Stimulated activated CD4-positive, alpha-beta T cell treated with anti-CD3 and anti-CD28 coated beads, Interleukin-2, amount 100 ng/mL, for 4 hours (primary cell): ENCODE measurements around the gene ZBTB48.

Source experiments
- DNase-seq: peaks from one replicate; pipeline ENCODE4 v3.0.0-alpha.2; 2020; ENCODE audit warnings: low read depth

Gene ZBTB48

DNA sequence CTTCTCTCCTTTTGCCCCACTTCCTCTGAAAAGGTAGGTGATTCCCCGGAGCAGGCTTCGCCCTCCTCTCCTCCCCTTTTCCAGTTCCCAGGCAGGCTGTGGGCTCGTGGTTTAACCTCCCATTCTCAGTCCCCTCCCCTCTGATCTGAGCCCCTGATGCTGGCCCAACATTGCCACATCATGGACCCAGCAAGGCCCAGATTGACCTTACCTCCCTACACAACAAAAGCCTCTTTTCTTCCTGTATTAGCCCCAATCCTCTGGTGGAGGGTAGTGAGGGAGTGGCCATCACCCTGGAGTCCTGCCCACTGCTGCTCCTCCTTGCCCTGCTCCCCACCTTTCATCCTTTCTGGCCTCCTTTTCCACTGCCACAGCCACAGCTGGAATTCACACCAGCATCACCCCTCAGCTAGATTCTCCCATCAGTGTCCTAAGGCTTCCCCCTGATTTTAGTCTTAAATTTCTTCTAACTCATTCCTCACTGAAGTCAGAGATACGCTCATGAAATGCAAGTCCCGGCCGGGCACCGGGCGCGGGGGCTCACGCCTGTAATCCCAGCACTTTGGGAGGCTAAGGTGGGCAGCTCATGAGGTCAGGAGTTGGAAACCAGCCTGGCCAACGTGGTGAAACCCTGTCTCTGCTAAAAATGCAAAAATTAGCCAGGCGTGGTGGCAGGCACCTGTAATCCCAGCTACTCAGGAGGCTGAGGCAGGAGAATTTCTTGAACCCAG is 7.0 kb upstream of the ZBTB48 start:
- no peak for DNase-seq

DNA sequence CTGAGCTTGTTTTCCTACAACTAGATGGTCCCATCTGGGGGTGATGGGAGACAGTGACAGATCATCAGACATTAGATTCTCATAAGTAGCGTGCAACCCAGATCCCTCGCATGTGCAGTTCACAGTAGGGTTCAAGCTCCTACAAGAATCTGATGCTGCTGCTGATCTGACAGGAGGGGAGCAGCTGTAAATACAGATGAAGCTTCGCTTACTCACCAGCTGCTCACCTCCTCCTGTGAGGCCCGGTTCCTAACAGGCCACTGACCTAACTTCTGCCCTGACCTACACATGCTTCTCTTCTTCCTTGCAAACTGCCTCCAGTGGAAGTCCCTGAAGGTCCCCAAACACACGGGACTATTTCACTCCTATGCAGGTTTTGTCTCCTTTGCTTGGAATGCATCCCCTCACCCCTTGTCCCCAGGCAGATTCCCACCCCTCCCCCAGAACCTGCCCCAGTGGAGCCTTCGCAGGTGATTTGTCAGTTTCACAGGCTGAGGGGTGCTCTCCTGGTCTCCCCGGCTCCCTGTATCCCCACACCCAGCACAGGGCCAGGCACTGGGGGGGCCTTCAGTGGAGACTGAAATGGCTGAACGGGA is 5.7 kb upstream of the ZBTB48 start:
- no peak for DNase-seq

GRCh38 chr1:6574818-6575217 is 5.0 kb upstream of the ZBTB48 start:
- no peak for DNase-seq

- DNase-seq, result no peak
These were observed 1.8 kb upstream of the ZBTB48 start for GRCh38 chr1:6577831-6578525.

DNA sequence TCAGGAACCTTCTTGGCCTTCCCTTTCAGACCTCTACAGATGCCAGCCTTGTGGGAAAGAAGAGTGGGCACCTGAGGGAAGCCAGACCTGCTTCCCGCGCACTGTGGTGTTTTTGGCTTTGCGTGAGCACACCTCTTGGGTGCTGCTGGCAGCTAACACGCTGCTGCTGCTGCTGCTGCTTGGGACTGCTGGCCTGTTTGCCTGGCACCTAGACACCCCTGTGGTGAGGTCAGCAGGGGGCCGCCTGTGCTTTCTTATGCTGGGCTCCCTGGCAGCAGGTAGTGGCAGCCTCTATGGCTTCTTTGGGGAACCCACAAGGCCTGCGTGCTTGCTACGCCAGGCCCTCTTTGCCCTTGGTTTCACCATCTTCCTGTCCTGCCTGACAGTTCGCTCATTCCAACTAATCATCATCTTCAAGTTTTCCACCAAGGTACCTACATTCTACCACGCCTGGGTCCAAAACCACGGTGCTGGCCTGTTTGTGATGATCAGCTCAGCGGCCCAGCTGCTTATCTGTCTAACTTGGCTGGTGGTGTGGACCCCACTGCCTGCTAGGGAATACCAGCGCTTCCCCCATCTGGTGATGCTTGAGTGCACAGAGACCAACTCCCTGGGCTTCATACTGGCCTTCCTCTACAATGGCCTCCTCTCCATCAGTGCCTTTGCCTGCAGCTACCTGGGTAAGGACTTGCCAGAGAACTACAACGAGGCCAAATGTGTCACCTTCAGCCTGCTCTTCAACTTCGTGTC is 995 bp upstream of the ZBTB48 start:
- no peak for DNase-seq

DNA sequence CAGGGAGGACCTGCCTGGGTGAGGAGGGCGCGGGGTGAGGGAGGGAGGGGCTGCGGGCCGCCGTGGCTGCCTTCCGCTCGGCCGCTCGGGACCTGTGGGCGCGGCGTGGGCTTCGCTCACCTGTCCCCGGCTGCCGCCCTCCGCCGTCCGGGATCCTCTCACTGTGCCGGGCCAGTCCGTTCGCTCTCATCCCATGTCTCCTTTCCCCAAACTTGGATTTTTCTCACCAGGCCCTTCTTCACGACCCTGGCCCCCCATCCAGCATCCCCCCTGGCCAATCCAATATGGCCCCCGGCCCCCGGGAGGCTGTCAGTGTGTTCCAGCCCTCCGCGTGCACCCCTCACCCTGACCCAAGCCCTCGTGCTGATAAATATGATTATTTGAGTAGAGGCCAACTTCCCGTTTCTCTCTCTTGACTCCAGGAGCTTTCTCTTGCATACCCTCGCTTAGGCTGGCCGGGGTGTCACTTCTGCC is 362 bp downstream of the ZBTB48 start:
- DNase-seq, result no peak

GRCh38 chr1:6580593-6581409 is 1.0 kb downstream of the ZBTB48 start:
- DNase-seq, result no peak

GRCh38 chr1:6581561-6582305 is 1.9 kb downstream of the ZBTB48 start:
- DNase-seq, result no peak

GRCh38 chr1:6582370-6582769 is 2.6 kb downstream of the ZBTB48 start:
- DNase-seq, result no peak

GRCh38 chr1:6584126-6585080 is 4.6 kb downstream of the ZBTB48 start:
- DNase-seq, result no peak

DNA sequence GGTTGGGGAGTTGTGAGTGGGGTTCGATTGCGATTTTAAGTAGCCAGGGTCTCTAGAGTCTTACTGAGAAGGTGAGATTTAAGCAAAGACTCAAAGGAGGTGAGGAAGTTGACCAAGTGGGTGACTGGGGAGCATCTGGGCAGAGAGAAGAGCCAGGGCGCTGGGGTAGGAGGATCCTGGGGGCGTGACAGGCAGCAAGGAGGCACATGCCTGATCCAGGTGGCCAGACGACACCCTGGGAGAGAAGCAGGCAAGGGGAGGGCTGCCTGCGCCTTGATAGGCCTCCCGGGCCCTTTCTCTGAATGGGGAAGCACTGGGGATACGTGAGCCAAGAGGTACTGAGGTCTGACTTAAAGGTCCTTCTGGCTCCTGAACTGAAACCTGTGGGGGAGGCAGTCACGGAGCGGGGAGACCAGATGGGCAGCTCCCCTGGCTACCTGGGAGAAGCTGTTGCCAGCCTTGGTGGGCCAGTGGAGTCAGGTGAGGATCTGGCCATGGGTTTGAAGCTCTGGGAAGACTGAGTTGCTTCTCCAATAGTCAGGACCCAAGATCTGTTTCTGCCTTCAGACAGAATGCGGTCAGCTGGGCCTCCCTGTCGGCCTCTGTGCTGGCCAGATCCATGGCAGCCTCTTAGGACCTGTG is 5.4 kb downstream of the ZBTB48 start:
- DNase-seq, result no peak

GRCh38 chr1:6585841-6586240 is 6.0 kb downstream of the ZBTB48 start:
- DNase-seq, result no peak

DNA sequence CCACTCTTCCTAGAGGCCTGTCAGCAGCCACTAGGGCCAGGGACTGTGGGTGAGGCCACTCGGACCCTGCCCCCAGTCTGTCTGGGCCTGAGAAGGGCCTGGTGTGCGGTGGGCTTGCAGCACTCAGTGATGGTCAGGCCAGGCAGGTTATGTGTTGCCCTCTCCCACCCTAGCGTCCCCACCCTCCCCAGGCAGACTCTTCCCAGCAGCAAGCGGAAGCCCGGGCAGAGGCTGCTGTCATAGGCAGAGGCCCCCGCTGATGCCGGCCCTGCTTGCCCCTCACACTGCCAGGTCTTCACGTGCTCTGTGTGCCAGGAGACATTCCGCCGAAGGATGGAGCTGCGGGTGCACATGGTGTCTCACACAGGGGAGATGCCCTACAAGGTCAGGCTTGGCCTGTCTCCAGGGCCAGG is 6.6 kb downstream of the ZBTB48 start:
- DNase-seq, result no peak

DNA sequence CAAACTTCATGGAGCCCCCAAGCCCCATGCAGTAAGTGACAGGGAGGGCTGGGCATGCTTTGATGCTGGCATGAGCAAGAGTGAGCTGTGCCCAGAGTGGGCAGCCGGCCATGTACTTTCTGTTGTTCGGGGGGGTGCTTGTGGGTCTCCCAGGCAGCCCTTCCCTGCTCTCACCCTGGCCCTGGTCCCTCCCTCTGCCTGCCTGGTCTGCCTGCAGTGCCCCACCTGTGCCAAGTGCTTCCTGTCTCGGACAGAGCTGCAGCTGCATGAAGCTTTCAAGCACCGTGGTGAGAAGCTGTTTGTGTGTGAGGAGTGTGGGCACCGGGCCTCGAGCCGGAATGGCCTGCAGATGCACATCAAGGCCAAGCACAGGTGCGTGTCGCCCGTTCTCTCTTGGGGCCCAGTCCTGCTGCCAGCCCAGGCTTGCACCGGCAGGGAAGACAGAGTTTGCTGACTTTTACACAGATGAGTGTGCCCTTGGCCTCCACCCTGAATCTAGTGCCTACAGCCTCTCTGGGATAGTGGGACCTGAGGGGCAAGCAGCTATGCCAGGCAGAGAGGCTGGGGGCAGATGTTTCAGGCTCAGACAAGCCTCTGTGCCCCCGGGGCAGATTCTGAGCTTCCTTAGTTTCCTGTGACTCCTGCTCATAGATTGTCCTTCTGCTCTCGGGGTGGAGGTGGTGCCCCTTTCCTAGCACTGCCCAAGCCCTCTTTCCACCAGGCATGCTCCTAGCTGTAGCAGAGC is 7.6 kb downstream of the ZBTB48 start:
- DNase-seq, result no peak

GRCh38 chr1:6588128-6588892 is 8.5 kb downstream of the ZBTB48 start:
- DNase-seq, result no peak

GRCh38 chr1:6588893-6589520 is 9.2 kb downstream of the ZBTB48 start:
- DNase-seq, result no peak

DNA sequence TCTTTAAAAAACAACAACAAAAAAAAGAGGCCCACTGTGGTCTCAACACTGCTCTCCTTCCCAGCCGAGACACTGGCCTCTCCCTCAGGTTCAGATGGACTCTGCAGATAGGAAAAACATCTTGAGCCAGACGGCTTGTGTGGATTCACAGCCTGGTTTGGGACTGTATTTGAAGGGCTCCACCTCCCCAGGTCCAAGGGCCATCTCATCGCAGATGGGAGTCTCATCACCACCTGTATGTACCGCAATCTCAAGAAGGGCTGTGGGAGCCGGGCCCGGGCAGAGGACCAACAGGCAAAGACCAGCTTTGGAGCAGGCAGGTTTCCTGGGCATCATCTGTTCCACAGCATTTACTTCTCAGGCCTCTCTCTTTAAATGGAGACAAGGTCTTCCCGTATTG is 10.3 kb downstream of the ZBTB48 start:
- DNase-seq, result no peak
